Measurements from ENCODE around the gene NECAB3.

DNA sequence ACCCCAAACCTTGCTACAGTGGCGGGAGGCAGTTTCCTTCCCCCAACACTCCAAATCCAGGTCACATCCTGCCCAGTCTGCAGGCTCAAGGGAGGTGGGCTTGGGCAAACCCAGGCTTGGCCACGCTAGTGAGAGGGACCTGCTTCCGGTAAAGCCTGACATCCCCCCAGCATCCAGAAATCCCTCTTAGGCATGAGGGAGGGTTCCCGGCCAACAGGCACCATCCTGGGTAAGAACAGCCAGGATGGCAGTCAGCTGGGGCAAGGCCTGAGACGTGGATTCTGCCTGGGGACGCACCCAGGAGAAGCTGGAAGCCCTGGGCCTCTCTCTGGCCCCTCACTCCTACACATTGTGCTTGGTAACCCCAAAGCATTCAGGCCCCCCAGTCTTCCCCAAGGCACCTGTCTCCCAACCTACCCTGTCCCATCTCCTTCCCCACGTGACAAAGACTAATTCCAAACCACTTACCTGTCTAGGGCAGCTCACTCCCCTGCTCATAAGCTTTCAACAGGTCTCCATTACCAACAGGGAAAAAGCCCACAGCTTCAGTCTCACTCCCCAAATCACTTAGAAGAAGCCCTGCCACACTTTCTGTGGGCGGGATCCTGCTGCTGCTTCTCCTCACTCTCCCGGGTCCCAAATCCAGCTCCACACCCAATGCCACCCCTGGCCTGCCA, 10.0 kb downstream of the NECAB3 start:
- TF ChIP-seq, protein P1, sequence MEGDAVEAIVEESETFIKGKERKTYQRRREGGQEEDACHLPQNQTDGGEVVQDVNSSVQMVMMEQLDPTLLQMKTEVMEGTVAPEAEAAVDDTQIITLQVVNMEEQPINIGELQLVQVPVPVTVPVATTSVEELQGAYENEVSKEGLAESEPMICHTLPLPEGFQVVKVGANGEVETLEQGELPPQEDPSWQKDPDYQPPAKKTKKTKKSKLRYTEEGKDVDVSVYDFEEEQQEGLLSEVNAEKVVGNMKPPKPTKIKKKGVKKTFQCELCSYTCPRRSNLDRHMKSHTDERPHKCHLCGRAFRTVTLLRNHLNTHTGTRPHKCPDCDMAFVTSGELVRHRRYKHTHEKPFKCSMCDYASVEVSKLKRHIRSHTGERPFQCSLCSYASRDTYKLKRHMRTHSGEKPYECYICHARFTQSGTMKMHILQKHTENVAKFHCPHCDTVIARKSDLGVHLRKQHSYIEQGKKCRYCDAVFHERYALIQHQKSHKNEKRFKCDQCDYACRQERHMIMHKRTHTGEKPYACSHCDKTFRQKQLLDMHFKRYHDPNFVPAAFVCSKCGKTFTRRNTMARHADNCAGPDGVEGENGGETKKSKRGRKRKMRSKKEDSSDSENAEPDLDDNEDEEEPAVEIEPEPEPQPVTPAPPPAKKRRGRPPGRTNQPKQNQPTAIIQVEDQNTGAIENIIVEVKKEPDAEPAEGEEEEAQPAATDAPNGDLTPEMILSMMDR (IDR thresholded peaks at IDR 0.05), result no peak
- no peak for TF ChIP-seq POLR2A (IDR thresholded peaks at IDR 0.05)

All from ovary (tissue), 3 donors.